SK-N-SH (cell line): ENCODE results near the gene DUSP9. TPM values are rescaled to one million over a fixed set of nuclear protein-coding genes. Genes with fewer than 3 reads are reported as not detected.
A peak's percentile ranks its signal among the peaks of the same experiment; 100 is the strongest.

Experiments
- CTCF ChIA-PET: fragments of 300-600, 350-600 bp; formaldehyde crosslinking; extraction: SDS; loops from one replicate; lab custom pipeline; 2021; lab: Yijun Ruan, JAX
- POLR2A ChIA-PET: fragments of 350-600 bp; sonication (Branson Sonifier 250); formaldehyde crosslinking; extraction: SDS; loops from one replicate; lab custom pipeline; 2020; ENCODE audit warnings: antibody characterized with exemption, inconsistent platforms; lab: Yijun Ruan, JAX
- DNase-seq: peaks from one replicate; pipeline ENCODE4 v3.0.0; 2012
- H2AFZ ChIP-seq: fragments of 200-600 bp; sonication (generic); 2 replicates; pipeline ENCODE4 v1.8.1; 2016; ENCODE audit warnings: antibody characterized with exemption, mild to moderate bottlenecking, low read depth
- H3F3A ChIP-seq: fragments of 200-600 bp; sonication (generic); replicated peaks from 2 replicates; pipeline ENCODE3; 2016; ENCODE audit warnings: antibody characterized with exemption, mild to moderate bottlenecking; ENCODE audit not compliant: insufficient read depth
- H3K27ac ChIP-seq, 2 experiments: fragments of 200-500 bp in 1 of 2; fragments of 200-600 bp in 1 of 2; sonication (Bioruptor generic) in 1 of 2; sonication (generic), shearing (Covaris generic) in 1 of 2; 2 replicates each; pipeline versions ENCODE4 v1.5.1 to v1.6.1; 2014 to 2016; ENCODE audit warnings: low read depth in 2 of 2, inconsistent platforms in 1 of 2, low read length in 1 of 2, mild to moderate bottlenecking in 1 of 2, mixed read lengths in 1 of 2
- H3K27me3 ChIP-seq: fragments of 200-600 bp; sonication (generic), shearing (Covaris generic); 2 replicates; pipeline ENCODE4 v1.6.1; 2016; ENCODE audit warnings: mixed run types; ENCODE audit not compliant: insufficient read depth
- H3K36me3 ChIP-seq, 2 experiments: fragments of 200-500 bp in 1 of 2; fragments of 200-600 bp in 1 of 2; sonication (Bioruptor generic) in 1 of 2; sonication (generic) in 1 of 2; replicated peaks in 1 of 2; 2 replicates each; pipeline versions ENCODE3 to v1.5.1; 2014 to 2016; ENCODE audit warnings: low read length in 1 of 2, mild to moderate bottlenecking in 1 of 2; ENCODE audit not compliant: insufficient read depth in 2 of 2, control insufficient read depth in 1 of 2
- H3K4me1 ChIP-seq, 2 experiments: fragments of 200-500 bp in 1 of 2; fragments of 200-600 bp in 1 of 2; sonication (Bioruptor generic) in 1 of 2; sonication (generic), shearing (Covaris generic) in 1 of 2; 2 replicates each; pipeline versions ENCODE4 v1.5.1 to v1.6.1; 2014 to 2016; ENCODE audit warnings: low read depth in 1 of 2, low read length in 1 of 2, mixed run types in 1 of 2; ENCODE audit not compliant: insufficient read depth in 2 of 2, control insufficient read depth in 1 of 2
- H3K4me2 ChIP-seq: fragments of 200-600 bp; sonication (generic), shearing (Covaris generic); 2 replicates; pipeline ENCODE4 v1.6.1; 2017; ENCODE audit warnings: mixed run types
- H3K4me3 ChIP-seq, 2 experiments: fragments of 200-500 bp in 1 of 2; fragments of 200-600 bp in 1 of 2; sonication (Bioruptor generic) in 1 of 2; sonication (generic), shearing (Covaris generic) in 1 of 2; 2 replicates each; pipeline versions ENCODE4 v1.5.1 to v1.8.1; 2014 to 2016; ENCODE audit warnings: low read depth in 2 of 2, inconsistent platforms in 1 of 2, low read length in 1 of 2, mild to moderate bottlenecking in 1 of 2, mixed read lengths in 1 of 2, moderate library complexity in 1 of 2
- H3K79me2 ChIP-seq: fragments of 200-600 bp; sonication (generic); 2 replicates; pipeline ENCODE4 v1.8.1; 2017; ENCODE audit warnings: mild to moderate bottlenecking; ENCODE audit not compliant: insufficient read depth
- H3K9ac ChIP-seq: fragments of 200-600 bp; sonication (generic); 2 replicates; pipeline ENCODE4 v1.6.1; 2017; ENCODE audit warnings: mixed run types
- H3K9me2 ChIP-seq: fragments of 200-600 bp; sonication (generic); 2 replicates; pipeline ENCODE4 v1.6.1; 2017; ENCODE audit warnings: mixed run types
- H3K9me3 ChIP-seq: fragments of 200-600 bp; sonication (generic); 2 replicates; pipeline ENCODE4 v1.6.1; 2017; ENCODE audit warnings: mixed run types, mild to moderate bottlenecking, moderate library complexity
- H4K20me1 ChIP-seq: fragments of 200-600 bp; sonication (generic); 2 replicates; pipeline ENCODE4 v1.6.1; 2017; ENCODE audit warnings: mild to moderate bottlenecking, mixed run types; ENCODE audit not compliant: insufficient read depth
- CTCF ChIP-seq: fragments of 200-600 bp; sonication (generic); IDR thresholded peaks from 2 replicates; pipeline ENCODE4 v1.6.1; 2017; ENCODE audit warnings: antibody characterized with exemption, mild to moderate bottlenecking, moderate library complexity
- EP300 ChIP-seq, 2 experiments: IDR thresholded peaks; 2 replicates each; pipeline versions ENCODE4 v1.4.0 to v1.6.1; 2012; ENCODE audit warnings: borderline replicate concordance in 1 of 2, low read depth in 1 of 2, low read length in 1 of 2
- EZH2phosphoT487 ChIP-seq: fragments of 200-600 bp; sonication (generic); IDR thresholded peaks from 2 replicates; pipeline ENCODE4 v1.6.1; 2017; ENCODE audit warnings: low read depth, mixed run types, mild to moderate bottlenecking, antibody characterized with exemption, moderate library complexity, borderline replicate concordance
- JUND ChIP-seq: IDR thresholded peaks from 2 replicates; pipeline ENCODE4 v1.4.0; 2012
- MXI1 ChIP-seq: IDR thresholded peaks from 2 replicates; pipeline ENCODE4 v1.6.1; 2012; ENCODE audit warnings: mild to moderate bottlenecking, low read depth, low read length, improper control_type of control experiment
- NFIC ChIP-seq: IDR thresholded peaks from 2 replicates; pipeline ENCODE4 v1.4.0; 2012; ENCODE audit warnings: borderline replicate concordance
- RCOR1 ChIP-seq: fragments of 150-350 bp; IDR thresholded peaks from 2 replicates; pipeline ENCODE4 v1.6.1; 2017; ENCODE audit warnings: antibody characterized with exemption, low read length
- RFX5 ChIP-seq: IDR thresholded peaks from 2 replicates; pipeline ENCODE4 v1.6.1; 2012; ENCODE audit warnings: mild to moderate bottlenecking, improper control_type of control experiment, low read length
- SIN3A ChIP-seq: IDR thresholded peaks from 2 replicates; pipeline ENCODE4 v1.6.1; 2012; ENCODE audit warnings: low read depth, mild to moderate bottlenecking, low read length, moderate library complexity, borderline replicate concordance
- TCF12 ChIP-seq: IDR thresholded peaks from 2 replicates; pipeline ENCODE4 v1.4.0; 2012
- WGBS: methylation state at CpG from one replicate; pipeline ENCODE4 v1.1.6; 2017; ENCODE audit warnings: low lambda C conversion rate; 5-methylcytosine and 5-hydroxymethylcytosine counted together
- polyA plus RNA-seq, 3 experiments: library from polyadenylated mRNA; depleted of rRNA; stranded (reverse); fragments of >200 nt; gene quantifications; 2 replicates each; pipeline ENCODE4 v1.2.3, GENCODE V29; 2012

The DUSP9 gene
- polyA plus RNA-seq, 1 of the 3 experiments (the other 2 are of a cell fraction) = 0.05 TPM

GRCh38 chrX:153650959-153651358 is 4.0 kb downstream of the DUSP9 start:
- Histone ChIP-seq H3K4me3 (no peak overlapping the region), H4K20me1 (no peaks in the 10 kb centered on the region), H3K9me3 (no peaks in the 10 kb centered on the region), H3K4me1 (peaks cover 0 to 3% of the 10 kb centered on the region in 2 experiments; a peak in 1 of 4 replicates), H3K79me2 (no peaks in the 10 kb centered on the region), H3K27me3 (peaks cover 21% of the 10 kb centered on the region), H3F3A (no peaks in the 10 kb centered on the region), H3K4me2 (no peak overlapping the region), H3K27ac (no peak overlapping the region), H3K9ac (no peak overlapping the region), H3K9me2 (no peaks in the 10 kb centered on the region), H3K36me3 (no peaks in the 10 kb centered on the region), H2AFZ (no peak overlapping the region)
- no peak for DNase-seq
- 29% methylated on average over 7 of the region's 13 CpGs for WGBS
- CTCF ChIA-PET = interaction anchor here (0.7 to 11.0 kb wide), 6 partner anchors 12 to 96 kb away, joined by 3 to 106 read pairs (median 4); no protein-coding TSS in a partner anchor
- TF ChIP-seq NFIC (no peak), RCOR1 (no peak), EP300 (IDR thresholded peaks at IDR 0.05; ENCODE audit: borderline replicate concordance in 1 of 2, low read depth in 1 of 2, low read length in 1 of 2) (no peak)
- POLR2A ChIA-PET = no interaction called here

DNA sequence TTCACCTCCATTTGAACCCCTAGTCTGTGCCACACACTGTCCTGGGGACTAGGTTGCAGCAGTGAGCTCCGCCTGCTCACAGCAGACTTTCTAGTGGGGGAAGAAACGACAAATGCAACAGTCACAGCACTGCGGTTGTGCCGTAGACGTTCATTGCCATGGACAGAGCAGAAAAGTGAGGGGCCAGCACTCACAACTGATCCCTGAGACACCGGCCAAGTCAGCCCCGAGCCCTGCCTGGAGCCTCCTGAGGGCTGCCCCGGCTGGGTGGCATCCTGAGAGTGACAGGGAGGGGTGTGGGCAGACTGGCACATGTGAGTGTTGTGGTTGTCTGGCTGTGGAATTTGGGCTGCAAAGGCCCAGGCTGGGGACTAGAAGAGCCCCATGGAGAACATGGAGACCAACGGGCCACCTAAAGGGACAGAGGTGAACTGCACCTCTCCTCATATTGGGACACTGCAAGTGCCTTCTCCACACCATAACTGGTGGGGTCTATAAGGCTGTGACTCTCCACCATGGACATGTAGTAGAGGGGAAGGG is 4.6 kb downstream of the DUSP9 start:
- ChIA-PET POLR2A (no interaction called here), CTCF (interaction anchor here (0.7 to 11.0 kb wide), 7 partner anchors 8 to 97 kb away, joined by 3 to 106 read pairs (median 5); no protein-coding TSS in a partner anchor)
- no peaks in the 10 kb centered on the region for H3K9me2 ChIP-seq
- H3K4me2 ChIP-seq = no peak overlapping the region
- no peak overlapping the region for H3K9ac ChIP-seq
- DNase-seq = peak; percentile 45
- H3K36me3 ChIP-seq = no peaks in the 10 kb centered on the region
- no peak overlapping the region for H2AFZ ChIP-seq
- WGBS = 46% methylated on average over 6 of the region's 9 CpGs
- peaks cover 0 to 1% of the 10 kb centered on the region in 2 experiments; a peak in 1 of 4 replicates for H3K4me1 ChIP-seq
- no peaks in the 10 kb centered on the region for H3F3A ChIP-seq
- no peaks in the 10 kb centered on the region for H4K20me1 ChIP-seq
- H3K27ac ChIP-seq = no peak overlapping the region
- H3K4me3 ChIP-seq = no peak overlapping the region
- H3K27me3 ChIP-seq = peaks cover 14% of the 10 kb centered on the region
- peak; percentile 31 for TF ChIP-seq CTCF
- TF ChIP-seq JUND = no peak
- TF ChIP-seq EZH2phosphoT487 = no peak
- TF ChIP-seq TCF12 = no peak
- no peak for TF ChIP-seq MXI1
- TF ChIP-seq RFX5 = no peak
- TF ChIP-seq, all 33 proteins: peak for 1
- Histone ChIP-seq H3K79me2 (no peaks in the 10 kb centered on the region), H3K9me3 (no peaks in the 10 kb centered on the region)

GRCh38 chrX:153653556-153653955 is 6.6 kb downstream of the DUSP9 start:
- Histone ChIP-seq H2AFZ (no peak overlapping the region), H3K4me3 (no peak overlapping the region), H3K9me3 (no peaks in the 10 kb centered on the region), H3K9ac (no peak overlapping the region), H3K4me2 (no peak overlapping the region), H4K20me1 (no peaks in the 10 kb centered on the region), H3K79me2 (no peaks in the 10 kb centered on the region), H3K4me1 (no peaks in the 10 kb centered on the region), H3K9me2 (no peaks in the 10 kb centered on the region), H3K27ac (no peak overlapping the region), H3F3A (no peaks in the 10 kb centered on the region), H3K36me3 (no peaks in the 10 kb centered on the region), H3K27me3 (peaks cover 7% of the 10 kb centered on the region; the same call in 1 of the 2 replicates)
- TF ChIP-seq SIN3A = no peak
- no peak for TF ChIP-seq JUND
- WGBS = 47% methylated on average over 2 of the region's 2 CpGs
- no peak for DNase-seq
- ChIA-PET POLR2A (no interaction called here), CTCF (interaction anchor here (0.8 to 7.9 kb wide), 3 partner anchors 9 to 13 kb away, joined by 3 to 55 read pairs (median 7); no protein-coding TSS in a partner anchor)
